Measurements from ENCODE around the gene SLC36A1.

DNA sequence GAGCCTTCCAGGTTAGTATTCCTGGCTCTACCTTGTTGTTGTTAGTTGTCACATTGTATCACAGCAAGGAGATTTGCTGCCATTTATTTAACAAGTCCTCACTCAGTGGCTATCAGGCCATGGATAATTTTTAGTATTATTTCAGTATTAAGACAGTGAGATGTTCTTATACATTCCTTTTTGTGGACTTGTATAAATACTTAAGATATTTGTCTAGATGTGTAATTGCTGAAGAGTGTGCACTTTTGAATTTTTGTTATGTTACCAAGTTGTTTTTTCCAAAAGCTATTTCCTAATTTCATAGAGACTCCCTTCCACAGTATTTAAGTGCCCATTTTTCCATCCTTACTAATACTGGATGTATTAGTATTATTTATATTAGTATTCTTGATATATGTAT is 22.0 kb downstream of the SLC36A1 start:
- TF ChIP-seq, protein P1, sequence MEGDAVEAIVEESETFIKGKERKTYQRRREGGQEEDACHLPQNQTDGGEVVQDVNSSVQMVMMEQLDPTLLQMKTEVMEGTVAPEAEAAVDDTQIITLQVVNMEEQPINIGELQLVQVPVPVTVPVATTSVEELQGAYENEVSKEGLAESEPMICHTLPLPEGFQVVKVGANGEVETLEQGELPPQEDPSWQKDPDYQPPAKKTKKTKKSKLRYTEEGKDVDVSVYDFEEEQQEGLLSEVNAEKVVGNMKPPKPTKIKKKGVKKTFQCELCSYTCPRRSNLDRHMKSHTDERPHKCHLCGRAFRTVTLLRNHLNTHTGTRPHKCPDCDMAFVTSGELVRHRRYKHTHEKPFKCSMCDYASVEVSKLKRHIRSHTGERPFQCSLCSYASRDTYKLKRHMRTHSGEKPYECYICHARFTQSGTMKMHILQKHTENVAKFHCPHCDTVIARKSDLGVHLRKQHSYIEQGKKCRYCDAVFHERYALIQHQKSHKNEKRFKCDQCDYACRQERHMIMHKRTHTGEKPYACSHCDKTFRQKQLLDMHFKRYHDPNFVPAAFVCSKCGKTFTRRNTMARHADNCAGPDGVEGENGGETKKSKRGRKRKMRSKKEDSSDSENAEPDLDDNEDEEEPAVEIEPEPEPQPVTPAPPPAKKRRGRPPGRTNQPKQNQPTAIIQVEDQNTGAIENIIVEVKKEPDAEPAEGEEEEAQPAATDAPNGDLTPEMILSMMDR (IDR thresholded peaks at IDR 0.05), result no peak
- TF ChIP-seq POLR2A (IDR thresholded peaks at IDR 0.05) (no peak), POLR2AphosphoS5 (IDR thresholded peaks at IDR 0.05) (no peak)
